GM18505 (cell line): ENCODE data around the gene KLF6.
"Not testable (repeated sequence)": the region's sequence is repeated elsewhere in the genome, so short reads cannot be mapped to it uniquely, and the experiment has no call there.

ENCODE experiments used
- ATAC-seq: cut with Tn5 transposase; IDR thresholded peaks from one replicate; pipeline ENCODE4 v1.9.1; 2021; ENCODE audit not compliant: unreplicated experiment
- POLR2A ChIP-seq: IDR thresholded peaks from 4 replicates; pipeline ENCODE4 v1.6.1; 2011; ENCODE audit warnings: borderline replicate concordance; ENCODE audit not compliant: insufficient read depth, insufficient read length; ENCODE audit errors: extremely low read depth

Gene KLF6

GRCh38 chr10:3740157-3740871, 44.7 kb downstream of the KLF6 start:
- TF ChIP-seq POLR2A, result no peak
- no peak for ATAC-seq

- ATAC-seq, result no peak
- TF ChIP-seq POLR2A, result no peak
Observed at GRCh38 chr10:3738855-3739350, 46.1 kb downstream of the KLF6 start.

GRCh38 chr10:3737864-3738263, 47.1 kb downstream of the KLF6 start:
- ATAC-seq, result no peak
- TF ChIP-seq POLR2A, result no peak

- no peak for TF ChIP-seq POLR2A
- no peak for ATAC-seq
Observed at GRCh38 chr10:3735175-3735574, 49.8 kb downstream of the KLF6 start.

- ATAC-seq, result no peak
- TF ChIP-seq POLR2A, result no peak
Observed at GRCh38 chr10:3734111-3734510, 50.9 kb downstream of the KLF6 start.

GRCh38 chr10:3732183-3732582, 52.8 kb downstream of the KLF6 start:
- ATAC-seq, result not testable (repeated sequence)

GRCh38 chr10:3729397-3729976, 55.5 kb downstream of the KLF6 start:
- TF ChIP-seq POLR2A, result no peak
- no peak for ATAC-seq

GRCh38 chr10:3728563-3728962, 56.4 kb downstream of the KLF6 start:
- ATAC-seq, result no peak
- TF ChIP-seq POLR2A, result no peak

GRCh38 chr10:3727268-3727667, 57.7 kb downstream of the KLF6 start:
- no peak for ATAC-seq
- no peak for TF ChIP-seq POLR2A
